HEK293T (cell line): ENCODE data around the gene SYT7.

Experiments used
- CTBP1 ChIP-seq: fragments of 450-650 bp; IDR thresholded peaks from 2 replicates; pipeline ENCODE4 v1.6.1; 2016; ENCODE audit warnings: borderline replicate concordance
- ZNF384 ChIP-seq: fragments of 450-650 bp; IDR thresholded peaks from 2 replicates; pipeline ENCODE4 v1.6.1; 2016

GRCh38 chr11:61513143-61513765, 67.6 kb downstream of the SYT7 start:
- TF ChIP-seq ZNF384 (no peak), CTBP1 (no peak)
